GM21526 (cell line): ENCODE results near the gene NAXD.
"Not testable (repeated sequence)": the region's sequence is repeated elsewhere in the genome, so short reads cannot be mapped to it uniquely, and the experiment has no call there.

Source experiments
- ATAC-seq: cut with Tn5 transposase; IDR thresholded peaks from one replicate; pipeline ENCODE4 v1.9.1; 2021; ENCODE audit warnings: moderate library complexity; ENCODE audit not compliant: unreplicated experiment, low FRiP score

NAXD gene

DNA sequence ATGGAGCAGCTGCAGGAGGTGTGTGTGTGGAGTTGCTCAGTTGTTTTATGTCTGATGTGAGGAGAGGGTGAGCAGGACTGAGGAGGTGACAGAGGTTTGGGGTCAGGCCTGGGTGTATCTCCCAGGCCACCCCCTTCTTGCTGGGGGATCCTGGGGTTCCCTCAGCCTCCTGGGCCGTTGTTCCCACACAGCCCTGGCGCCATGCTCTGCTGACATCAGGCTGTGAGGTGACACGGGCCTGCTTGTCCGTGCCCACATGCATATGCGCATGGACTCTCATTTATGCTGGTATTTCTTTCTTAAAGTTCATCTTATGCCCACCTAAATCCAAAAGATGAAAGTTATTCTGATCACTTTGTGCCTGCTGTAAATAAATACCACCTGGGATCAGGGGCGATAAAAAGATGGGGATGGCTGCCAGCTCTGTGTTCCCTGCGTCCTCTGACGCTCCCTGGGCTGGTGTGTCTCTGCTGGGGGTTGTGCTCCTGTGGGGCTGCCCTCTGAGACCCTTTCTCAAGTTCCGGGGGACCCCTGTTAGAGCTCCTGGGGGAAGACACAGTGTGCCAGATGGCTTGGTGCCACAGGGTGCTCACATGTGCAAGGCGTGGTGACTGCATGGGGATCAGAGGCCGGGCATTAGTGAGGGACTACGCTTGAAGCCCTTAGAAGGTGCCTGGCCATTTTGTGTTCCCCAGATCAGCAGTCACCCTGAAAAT lies 12.6 kb downstream of the NAXD start:
- no peak for ATAC-seq

DNA sequence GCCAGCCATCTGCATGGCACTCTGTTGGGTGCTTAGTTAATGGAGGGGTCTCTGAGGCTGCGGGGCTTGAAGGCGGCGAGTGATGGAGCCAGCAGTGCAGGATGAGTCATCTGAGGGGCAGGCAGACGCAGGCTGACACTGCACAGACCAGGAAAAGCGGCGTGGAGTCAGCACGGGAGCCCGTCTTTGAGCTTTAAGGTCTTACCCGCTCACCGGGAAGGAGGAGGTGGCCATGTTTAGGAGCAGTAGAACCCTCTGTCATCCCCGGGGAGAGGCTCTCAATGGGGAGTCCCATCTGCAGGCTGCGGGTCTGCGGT lies 13.1 kb downstream of the NAXD start:
- no peak for ATAC-seq

DNA sequence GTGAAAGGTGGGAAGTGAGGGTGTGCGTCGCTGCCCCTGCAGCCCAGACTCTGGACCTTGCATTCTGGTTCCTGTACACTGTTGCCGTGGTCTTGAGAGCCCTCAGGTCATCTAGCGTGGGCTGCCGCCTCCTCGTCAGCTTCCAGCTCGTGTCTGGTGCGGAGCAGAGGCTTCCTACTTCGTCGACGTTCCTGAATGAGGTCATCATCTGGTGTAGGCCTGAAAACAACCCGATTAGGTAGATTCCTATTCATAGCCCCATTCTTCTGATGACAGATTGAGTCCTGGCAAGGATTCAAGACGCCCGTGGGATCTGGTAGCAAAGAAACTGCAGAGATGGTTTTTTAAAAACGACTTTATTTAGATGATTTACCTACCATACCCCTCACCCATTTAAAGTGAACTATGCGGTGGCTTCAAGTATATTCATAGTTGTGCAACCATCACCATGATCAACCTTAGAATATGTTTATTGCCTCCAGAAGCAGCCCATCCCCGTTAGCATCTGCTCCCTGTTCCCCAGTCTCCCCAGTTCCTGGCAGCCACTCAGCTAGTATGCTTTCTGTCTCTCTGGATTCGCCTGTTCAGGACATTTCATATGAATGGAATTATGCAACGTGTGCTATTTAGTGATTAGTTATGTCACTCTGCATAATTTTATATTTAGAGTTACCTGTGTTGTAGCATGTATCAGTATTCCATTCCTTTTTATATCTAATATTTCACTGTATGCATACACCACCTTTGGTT lies 13.8 kb downstream of the NAXD start:
- no peak for ATAC-seq

GRCh38 chr13:110629735-110630134 lies 14.4 kb downstream of the NAXD start:
- ATAC-seq, result no peak

DNA sequence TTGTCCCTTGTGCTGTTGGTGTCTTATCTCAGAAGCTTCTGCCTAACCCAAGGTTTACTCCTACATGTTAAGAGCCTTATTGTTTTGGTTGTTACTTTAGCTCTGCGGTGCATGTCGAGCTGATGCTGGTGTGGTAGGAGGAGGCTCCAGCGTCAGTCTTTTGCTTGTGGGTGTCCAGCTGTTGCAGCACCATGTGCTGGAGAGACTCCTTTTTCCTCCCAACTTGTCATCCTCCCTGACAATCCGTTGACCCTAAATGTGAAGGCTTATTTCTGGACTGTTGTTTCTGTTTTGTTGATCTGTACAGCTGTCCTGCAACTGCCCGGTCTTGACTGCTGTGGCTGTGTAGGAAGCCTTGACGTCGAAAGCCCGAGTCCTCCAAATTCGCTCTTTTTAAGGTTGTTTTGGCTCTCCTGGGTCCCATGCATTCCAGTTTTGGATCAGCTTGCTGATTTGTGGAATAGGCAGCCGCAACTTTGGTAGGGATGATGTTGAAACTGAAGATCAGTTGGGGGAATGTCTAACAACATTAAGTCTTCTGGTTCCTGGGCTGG lies 15.3 kb downstream of the NAXD start:
- ATAC-seq, result no peak

DNA sequence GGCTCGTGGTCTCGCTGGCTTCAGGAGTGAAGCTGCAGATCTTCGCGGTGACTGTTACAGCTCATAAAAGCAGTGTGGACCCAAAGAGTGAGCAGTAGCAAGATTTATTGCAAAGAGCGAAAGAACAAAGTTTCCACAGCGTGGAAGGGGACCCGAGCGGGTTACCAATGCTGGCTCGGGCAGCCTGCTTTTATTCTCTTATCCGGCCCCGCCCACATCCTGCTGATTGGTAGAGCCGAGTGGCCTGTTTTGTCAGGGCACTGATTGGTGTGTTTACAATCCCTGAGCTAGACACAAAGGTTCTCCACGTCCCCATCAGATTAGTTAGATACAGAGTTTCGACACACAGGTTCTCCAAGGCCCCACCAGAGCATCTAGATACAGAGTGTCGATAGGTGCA lies 16.9 kb downstream of the NAXD start:
- not testable (repeated sequence) for ATAC-seq

- ATAC-seq, result no peak
These were observed 18.4 kb downstream of the NAXD start for GRCh38 chr13:110633776-110634175.

DNA sequence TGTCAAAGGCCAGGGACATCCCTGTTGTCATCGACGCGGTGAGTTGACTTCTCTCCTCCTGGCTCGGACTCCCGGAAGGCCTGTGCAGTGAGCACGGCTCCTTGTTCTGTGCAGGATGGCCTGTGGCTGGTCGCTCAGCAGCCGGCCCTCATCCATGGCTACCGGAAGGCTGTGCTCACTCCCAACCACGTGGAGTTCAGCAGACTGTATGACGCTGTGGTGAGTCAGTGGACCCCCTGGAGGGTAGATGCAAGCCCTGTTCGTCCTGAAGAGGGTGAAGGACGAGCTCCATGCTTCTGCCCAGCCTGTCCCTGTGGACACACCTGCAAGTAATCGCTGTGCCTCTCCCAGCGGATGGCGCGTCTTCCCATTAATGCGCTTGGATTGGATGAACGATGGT lies 19.2 kb downstream of the NAXD start:
- ATAC-seq, result no peak

DNA sequence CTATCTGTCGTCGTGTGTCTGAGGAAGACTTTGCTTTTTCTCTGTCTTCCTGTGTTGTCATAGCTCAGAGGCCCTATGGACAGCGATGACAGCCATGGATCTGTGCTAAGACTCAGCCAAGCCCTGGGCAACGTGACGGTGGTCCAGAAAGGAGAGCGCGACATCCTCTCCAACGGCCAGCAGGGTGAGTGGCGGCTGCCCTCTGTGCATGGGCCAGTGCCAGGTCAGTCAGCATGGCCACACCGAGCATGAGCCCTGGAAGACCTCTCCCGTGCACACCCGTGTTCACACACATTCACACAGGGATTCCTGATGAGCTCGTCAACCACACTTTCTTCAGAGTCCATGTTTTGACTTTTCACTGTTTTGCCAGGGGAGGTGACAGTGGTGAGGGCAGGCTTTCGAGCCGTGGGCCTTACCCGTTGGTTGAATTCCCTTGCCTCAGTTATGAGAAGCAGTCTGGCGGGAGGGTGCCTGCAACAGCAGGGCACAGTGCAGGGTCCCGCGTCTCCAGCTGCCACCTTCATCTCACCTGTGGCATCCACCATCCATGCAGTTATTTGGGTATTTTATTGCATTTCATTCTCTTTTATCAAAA lies 20.2 kb downstream of the NAXD start:
- ATAC-seq, result no peak

- no peak for ATAC-seq
These were observed 20.7 kb downstream of the NAXD start for GRCh38 chr13:110636053-110636475.

GRCh38 chr13:110636701-110637201 lies 21.4 kb downstream of the NAXD start:
- no peak for ATAC-seq

GRCh38 chr13:110637275-110637674 lies 21.9 kb downstream of the NAXD start:
- ATAC-seq, result no peak

GRCh38 chr13:110637747-110638146 lies 22.4 kb downstream of the NAXD start:
- ATAC-seq, result no peak

- ATAC-seq, result no peak
These were observed 22.9 kb downstream of the NAXD start for GRCh38 chr13:110638257-110638656.

DNA sequence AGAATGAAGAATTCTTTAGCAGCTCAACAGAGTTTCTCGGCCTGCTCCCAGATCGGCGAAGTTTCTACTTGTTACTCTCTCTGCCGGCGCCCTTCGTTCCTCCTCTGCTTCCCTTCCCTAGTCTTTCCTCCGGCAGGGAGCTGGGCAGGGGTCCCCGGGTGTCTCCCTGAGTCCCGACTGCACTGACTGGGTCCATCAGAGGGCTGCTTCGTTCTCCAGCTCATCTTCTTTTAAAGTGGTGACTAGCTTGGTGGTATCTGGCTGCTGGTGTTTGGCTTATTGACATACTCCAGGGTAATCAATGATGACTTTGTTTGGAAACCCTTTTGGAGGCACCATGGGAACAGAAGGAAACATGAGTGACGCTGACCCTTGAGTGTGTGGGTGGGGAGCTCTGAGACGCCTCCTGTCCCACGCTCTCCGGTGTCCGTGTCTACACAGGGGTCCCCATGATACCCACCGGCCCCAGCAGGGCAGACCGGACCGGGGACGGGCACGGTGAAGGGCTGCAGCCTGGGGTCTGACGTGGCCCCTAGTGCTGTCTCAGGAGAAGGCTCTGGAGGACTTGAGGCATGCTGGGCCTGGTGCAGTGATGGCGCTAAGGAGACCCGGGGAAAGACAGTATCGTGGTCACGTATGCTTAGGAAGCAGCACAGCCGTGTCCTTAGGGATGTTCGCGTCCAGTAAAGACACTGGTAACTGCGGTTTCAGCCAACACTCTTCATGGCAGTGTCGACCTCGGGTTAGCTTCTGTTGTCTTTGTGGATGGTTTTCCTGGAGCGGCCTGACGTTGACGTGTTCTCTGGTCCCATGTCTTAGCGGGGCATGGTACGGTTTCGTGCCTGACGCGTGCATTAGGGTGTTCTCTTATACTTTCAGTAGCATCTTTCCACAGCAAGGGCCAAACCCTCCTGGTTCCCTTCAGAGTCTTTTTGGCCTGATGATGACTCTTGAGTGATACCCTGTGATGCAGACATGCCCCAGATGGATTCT lies 23.8 kb downstream of the NAXD start:
- ATAC-seq, result no peak

DNA sequence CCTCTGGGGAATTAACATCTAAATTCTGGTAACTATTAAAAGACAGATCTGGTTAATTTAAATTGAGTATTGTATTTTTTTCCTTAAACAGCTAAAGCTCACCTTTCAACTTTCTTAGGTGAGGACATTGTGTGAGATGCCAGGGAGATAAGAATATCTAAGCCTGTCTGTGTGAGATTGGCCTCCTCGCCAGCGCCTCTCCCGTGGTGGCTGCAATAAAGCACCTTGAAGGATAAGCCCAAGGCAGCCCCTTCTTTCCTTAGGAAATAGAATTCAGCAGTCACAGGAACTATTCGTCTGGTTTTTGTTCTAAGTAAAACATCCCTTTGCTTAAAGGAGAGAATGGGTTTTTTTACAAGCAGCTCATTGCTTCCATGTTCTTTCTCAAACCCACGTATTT lies 24.6 kb downstream of the NAXD start:
- no peak for ATAC-seq

- ATAC-seq, result no peak
These were observed 25.3 kb downstream of the NAXD start for GRCh38 chr13:110640591-110641029.

DNA sequence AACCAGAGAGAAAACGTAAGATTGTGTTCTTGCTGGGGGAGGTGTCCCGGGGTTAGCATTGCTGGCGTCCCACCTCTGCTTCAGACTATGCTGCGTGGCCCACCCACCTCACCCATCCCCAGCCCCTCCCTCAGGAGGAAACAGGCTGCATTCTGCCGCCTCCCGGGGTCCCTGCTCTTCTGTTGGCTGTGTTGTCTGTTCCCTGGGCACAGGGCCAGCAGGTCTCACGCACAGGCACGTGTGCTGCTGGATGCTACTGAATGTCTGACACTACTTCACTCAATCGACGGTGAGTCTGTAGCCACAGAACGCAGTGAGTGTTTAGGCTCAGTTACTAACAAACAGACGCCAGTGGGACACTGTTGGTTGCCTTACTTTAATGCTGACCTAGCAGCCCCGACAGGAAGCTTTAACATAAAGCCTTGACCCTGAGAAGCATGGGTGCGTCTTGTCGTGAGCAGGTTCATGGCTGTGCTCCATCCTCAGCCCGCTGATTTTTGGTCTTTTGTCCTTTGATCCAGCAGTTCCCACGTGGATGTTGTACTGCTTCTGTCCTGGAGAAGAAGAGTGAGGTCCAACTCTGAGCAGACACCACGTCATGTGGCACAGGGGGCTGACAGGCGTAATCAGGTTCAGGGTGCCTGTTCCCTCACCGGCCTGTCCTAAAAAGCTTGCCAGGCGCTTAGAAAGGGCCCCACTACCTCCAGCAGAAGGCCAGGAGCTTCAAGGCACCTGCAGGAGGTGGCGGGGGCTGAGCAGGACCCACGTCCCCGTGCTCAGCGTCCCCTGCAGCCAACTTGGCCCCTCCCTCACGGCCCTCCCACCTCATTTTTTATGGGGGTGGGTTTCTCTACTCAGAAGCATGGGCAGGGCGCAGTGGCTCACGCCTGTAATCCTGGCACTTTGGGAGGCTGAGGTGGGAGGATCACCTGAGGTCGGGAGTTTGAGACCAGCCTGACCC lies 26.0 kb downstream of the NAXD start:
- no peak for ATAC-seq
